K562 (cell line): ENCODE measurements around the gene ZNF213. TPM values are rescaled to one million over a fixed set of nuclear protein-coding genes. Genes with fewer than 3 reads are reported as not detected.

Experiments used
- ELF1 ChIP-seq: fragments of 200-800 bp; sonication (Bioruptor generic); IDR thresholded peaks from 2 replicates; pipeline ENCODE4 v1.6.1; 2016; ENCODE audit warnings: missing genetic modification characterization, missing compliant biosample characterization
- FOXK2 ChIP-seq, 2 experiments: fragments of 450-650 bp; IDR thresholded peaks in 1 of 2; conservative IDR thresholded peaks in 1 of 2; 2 replicates each; pipeline ENCODE4 v1.6.1; 2016; ENCODE audit warnings: low read depth in 2 of 2, mild to moderate bottlenecking in 1 of 2
- MTA3 ChIP-seq: fragments of 450-650 bp; formaldehyde crosslinking; IDR thresholded peaks from 2 replicates; pipeline ENCODE4 v1.6.1; 2017; ENCODE audit warnings: mild to moderate bottlenecking, borderline replicate concordance
- NFIX ChIP-seq: fragments of 250-450 bp; sonication (Bioruptor Pico); IDR thresholded peaks from 2 replicates; pipeline ENCODE4 v1.4.0; 2020; ENCODE audit warnings: low read depth, mild to moderate bottlenecking, moderate library complexity
- POLR2A ChIP-seq: fragments of 450-650 bp; conservative IDR thresholded peaks from 2 replicates; pipeline ENCODE4 v1.6.1; 2016
- REST ChIP-seq, 2 experiments: fragments of 450-650 bp; formaldehyde crosslinking in 1 of 2; IDR thresholded peaks; 2 replicates each; pipeline versions ENCODE4 v1.4.0 to v1.6.1; 2014 to 2020; ENCODE audit warnings: mild to moderate bottlenecking in 2 of 2, borderline replicate concordance in 1 of 2, low read depth in 1 of 2
- ZBTB26 ChIP-seq: fragments of 450-650 bp; formaldehyde crosslinking; IDR thresholded peaks from 2 replicates; pipeline ENCODE4 v1.4.0; 2022; ENCODE audit warnings: missing genetic modification characterization
- ZNF407 ChIP-seq: fragments of 450-650 bp; IDR thresholded peaks from 2 replicates; pipeline ENCODE4 v1.6.1; 2016; ENCODE audit warnings: low read depth
- polyA plus RNA-seq, 8 experiments: library from polyadenylated mRNA; depleted of rRNA in 4 of 8; stranded (reverse) in 5 of 8; unstranded in 3 of 8; fragments of >200 nt; fragmentation: Nextera tagmentation in 2 of 8; fragmentation: Illumina TruSeq in 1 of 8; extraction: Ambion mirVana in 2 of 8; extraction: Trizol in 1 of 8; gene quantifications; 2 replicates each; pipeline versions ENCODE4 v1.2.1 to v1.2.3, GENCODE V29; 2011 to 2014; ENCODE audit warnings: inconsistent platforms in 1 of 8, missing spikeins in 1 of 8
- total RNA-seq, 7 experiments: library from RNA; depleted of rRNA in 6 of 7; stranded (reverse); fragments of >200 nt in 6 of 7; fragmentation: Illumina TruSeq in 2 of 7; extraction: Trizol in 2 of 7; gene quantifications; 2 replicates each; pipeline versions ENCODE4 v1.2.1 to v1.2.3, GENCODE V29; 2011 to 2021; ENCODE audit warnings: low replicate concordance in 1 of 7

The ZNF213 gene
- total and polyA plus RNA-seq, 9 of the 15 experiments (the other 6 are each of a cell fraction or from before 2014, with no cell fraction given) = 0.49 to 10.0 (median 1.8) TPM

- TF ChIP-seq ZNF407 (no peak), MTA3 (peak; percentile 88), FOXK2 (conservative IDR thresholded peaks at IDR 0.05 in 1 of 2, IDR thresholded peaks at IDR 0.05 in 1 of 2; ENCODE audit: low read depth in 2 of 2) (0 out of 4 replicates have a peak, but pooled peaks have one; percentile 30 to 46), POLR2A (peak; percentile 85), REST (IDR thresholded peaks at IDR 0.05; ENCODE audit: borderline replicate concordance) (no peak), REST (CRISPR knock-in tag; IDR thresholded peaks at IDR 0.05; ENCODE audit: low read depth) (peak; percentile 52; the same call in 1 of the 2 replicates), ZBTB26 (CRISPR knock-in tag) (0 out of 2 replicates have a peak, but pooled peaks have one; percentile 56), NFIX (CRISPR knock-in tag) (no peak), ELF1 (tag) (peak; percentile 62)
Observed at GRCh38 chr16:3106205-3106928, 28.5 kb upstream of the ZNF213 start (continued).
